NCI-H1048 (cell line): ENCODE results near the gene CATSPERB.
"Not testable (repeated sequence)": the region's sequence is repeated elsewhere in the genome, so short reads cannot be mapped to it uniquely, and the experiment has no call there.

ENCODE experiments used
- DNase-seq: peaks from one replicate; lab custom pipeline; 2025; lab: John Stamatoyannopoulos, UW

CATSPERB gene

GRCh38 chr14:91575469-91576208 is 156.2 kb downstream of the CATSPERB start:
- DNase-seq: no peak

GRCh38 chr14:91573894-91574837 is 157.7 kb downstream of the CATSPERB start:
- peak; percentile 3 for DNase-seq

GRCh38 chr14:91573528-91573893 is 158.4 kb downstream of the CATSPERB start:
- DNase-seq: no peak

GRCh38 chr14:91570021-91570420 is 161.9 kb downstream of the CATSPERB start:
- DNase-seq: no peak

- DNase-seq: no peak
Measured at GRCh38 chr14:91569301-91569700, 162.6 kb downstream of the CATSPERB start.

GRCh38 chr14:91568626-91569025 is 163.3 kb downstream of the CATSPERB start:
- no peak for DNase-seq

- DNase-seq: not testable (repeated sequence)
Measured at GRCh38 chr14:91567827-91568226, 164.1 kb downstream of the CATSPERB start.

- no peak for DNase-seq
Measured at GRCh38 chr14:91555531-91555930, 176.4 kb downstream of the CATSPERB start.

- no peak for DNase-seq
Measured at GRCh38 chr14:91554535-91555332, 177.2 kb downstream of the CATSPERB start.

GRCh38 chr14:91548108-91548507 is 183.8 kb downstream of the CATSPERB start:
- DNase-seq: no peak

GRCh38 chr14:91545946-91546716 is 185.8 kb downstream of the CATSPERB start:
- DNase-seq: no peak

GRCh38 chr14:91545204-91545603 is 186.7 kb downstream of the CATSPERB start:
- no peak for DNase-seq

GRCh38 chr14:91536327-91536726 is 195.6 kb downstream of the CATSPERB start:
- no peak for DNase-seq

GRCh38 chr14:91534059-91534458 is 197.8 kb downstream of the CATSPERB start:
- not testable (repeated sequence) for DNase-seq

- DNase-seq: no peak
Measured at GRCh38 chr14:91533623-91534022, 198.3 kb downstream of the CATSPERB start.
